Cardiac fibroblast (primary cell): ENCODE results near the gene PDCD4.

Experiments used
- DNase-seq, 2 donors: peaks; one replicate each; pipeline versions ENCODE4 v3.0.0 to v3.0.0-alpha.2; 2010; ENCODE audit warnings: low read depth in 2 of 2
- H3K4me3 ChIP-seq, 2 donors: replicated peaks in 1 of 2; 1 replicate in 1 of 2; 2 replicates in 1 of 2; pipeline ENCODE4 v1.5.1; 2011; ENCODE audit warnings: low read depth in 2 of 2, low read length in 2 of 2, mild to moderate bottlenecking in 2 of 2, moderate library complexity in 1 of 2
- TF ChIP-seq, protein P1 (sequence below): IDR thresholded peaks from one replicate; pipeline ENCODE4 v1.5.1; 2011; ENCODE audit warnings: low read depth, mild to moderate bottlenecking, low read length, inconsistent platforms

Gene PDCD4

DNA sequence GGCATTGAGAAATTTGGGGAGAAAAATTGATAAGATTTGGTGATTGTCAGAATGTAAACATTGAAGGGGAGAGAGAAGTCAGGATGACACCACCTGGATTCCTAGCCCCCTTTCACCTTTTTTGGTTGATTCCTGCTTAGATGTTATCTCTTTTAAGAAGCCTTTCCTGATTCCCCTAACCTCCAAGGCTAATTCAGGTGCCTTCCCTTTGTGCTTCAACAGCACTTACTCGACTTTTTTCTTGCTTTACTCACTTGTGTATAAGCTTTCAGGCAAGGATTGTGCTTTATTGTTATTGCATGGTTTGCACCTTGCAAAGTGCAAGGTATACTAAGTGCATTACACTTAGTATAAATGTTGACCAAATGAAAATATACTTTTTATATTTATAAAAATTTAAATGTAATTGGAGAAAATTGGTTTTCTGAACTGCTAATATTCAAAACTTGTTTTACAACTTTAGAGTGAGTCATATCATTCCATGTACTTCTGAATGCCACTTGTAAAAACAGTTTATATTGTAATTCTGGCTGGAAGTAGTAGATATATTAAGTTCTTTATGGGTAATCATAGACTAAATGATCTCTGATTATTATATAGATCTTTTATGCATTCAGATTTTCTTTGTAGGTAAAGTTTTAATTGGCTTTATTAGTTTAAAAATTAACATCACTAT lies 60.9 kb downstream of the PDCD4 start:
- no peak overlapping the region for H3K4me3 ChIP-seq
- TF ChIP-seq, protein P1, sequence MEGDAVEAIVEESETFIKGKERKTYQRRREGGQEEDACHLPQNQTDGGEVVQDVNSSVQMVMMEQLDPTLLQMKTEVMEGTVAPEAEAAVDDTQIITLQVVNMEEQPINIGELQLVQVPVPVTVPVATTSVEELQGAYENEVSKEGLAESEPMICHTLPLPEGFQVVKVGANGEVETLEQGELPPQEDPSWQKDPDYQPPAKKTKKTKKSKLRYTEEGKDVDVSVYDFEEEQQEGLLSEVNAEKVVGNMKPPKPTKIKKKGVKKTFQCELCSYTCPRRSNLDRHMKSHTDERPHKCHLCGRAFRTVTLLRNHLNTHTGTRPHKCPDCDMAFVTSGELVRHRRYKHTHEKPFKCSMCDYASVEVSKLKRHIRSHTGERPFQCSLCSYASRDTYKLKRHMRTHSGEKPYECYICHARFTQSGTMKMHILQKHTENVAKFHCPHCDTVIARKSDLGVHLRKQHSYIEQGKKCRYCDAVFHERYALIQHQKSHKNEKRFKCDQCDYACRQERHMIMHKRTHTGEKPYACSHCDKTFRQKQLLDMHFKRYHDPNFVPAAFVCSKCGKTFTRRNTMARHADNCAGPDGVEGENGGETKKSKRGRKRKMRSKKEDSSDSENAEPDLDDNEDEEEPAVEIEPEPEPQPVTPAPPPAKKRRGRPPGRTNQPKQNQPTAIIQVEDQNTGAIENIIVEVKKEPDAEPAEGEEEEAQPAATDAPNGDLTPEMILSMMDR, result no peak
- DNase-seq, result no peak

DNA sequence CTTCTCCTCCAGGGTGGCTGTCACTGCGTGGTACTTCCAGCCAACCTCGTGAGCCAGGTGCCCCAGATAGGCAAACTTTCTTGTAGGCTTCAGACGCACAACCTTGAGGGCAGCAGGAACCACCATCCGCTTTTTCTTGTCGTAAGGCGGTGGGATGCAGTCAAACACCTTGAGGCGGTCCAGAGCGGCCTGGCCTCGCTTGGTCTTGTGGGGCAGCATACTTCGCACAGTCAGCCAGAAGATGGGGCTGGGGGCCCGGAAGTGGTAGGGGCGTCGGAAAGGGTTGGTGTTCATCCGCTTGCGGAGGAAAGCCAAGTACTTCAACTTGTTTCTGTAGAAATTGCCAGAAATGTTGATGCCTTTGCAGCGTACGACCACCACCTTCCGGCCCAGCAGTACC lies 65.0 kb downstream of the PDCD4 start:
- no peak for DNase-seq
- TF ChIP-seq, protein P1, result no peak

DNA sequence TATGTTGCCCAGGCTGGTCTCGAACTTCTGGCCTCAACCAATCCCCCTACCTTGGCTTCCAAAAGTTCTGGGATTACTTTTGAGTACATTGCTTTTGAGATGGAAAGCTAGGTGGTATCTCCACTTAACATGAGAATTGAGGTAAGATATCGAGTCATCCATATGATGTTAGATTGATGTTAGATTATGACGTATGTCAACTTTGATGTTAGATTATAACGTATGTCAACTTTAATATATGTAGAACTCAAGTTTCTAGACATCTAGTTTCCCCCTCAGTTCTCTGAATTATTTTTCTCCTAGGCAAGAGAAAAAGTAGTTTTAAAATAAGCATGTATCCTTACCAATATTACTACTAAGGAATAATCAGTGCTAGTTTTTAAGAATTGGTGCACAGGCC lies 67.7 kb downstream of the PDCD4 start:
- H3K4me3 ChIP-seq, result no peak overlapping the region
- DNase-seq, result no peak
- TF ChIP-seq, protein P1, result no peak

More for the DNA sequence above, 65.0 kb downstream of the PDCD4 start:
- no peak overlapping the region for H3K4me3 ChIP-seq

DNA sequence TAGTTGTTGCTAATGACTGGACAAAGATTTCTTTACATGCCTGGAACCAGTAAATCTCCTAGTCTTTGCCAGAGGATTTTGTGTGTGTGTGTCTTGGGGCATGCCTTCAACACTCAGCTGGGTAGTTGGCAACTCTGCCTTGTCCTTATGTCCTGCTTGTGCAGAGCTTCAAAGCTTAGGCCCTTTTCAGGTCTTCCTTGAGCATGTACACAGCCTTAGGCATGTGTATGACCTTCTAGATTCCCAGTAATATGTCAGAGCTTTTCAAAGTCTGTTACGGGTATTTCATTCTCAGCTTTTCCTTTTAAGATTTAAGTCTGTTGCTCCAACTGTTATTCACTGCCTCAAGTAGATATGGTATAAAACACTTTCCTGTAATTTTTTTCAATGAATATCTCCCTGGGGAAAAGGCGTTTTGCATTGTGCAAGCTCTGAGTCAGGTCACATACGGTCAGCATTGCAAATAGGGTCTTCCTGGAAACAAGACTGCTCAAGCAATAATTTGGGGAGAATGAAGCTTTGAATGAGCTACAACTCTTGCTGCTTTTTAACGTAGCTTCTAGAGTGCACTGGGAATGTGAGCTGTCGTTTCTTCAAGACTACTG lies 73.2 kb downstream of the PDCD4 start:
- peak; percentile 93 to 95 for DNase-seq
- TF ChIP-seq, protein P1, result no peak
- no peak overlapping the region for H3K4me3 ChIP-seq

DNA sequence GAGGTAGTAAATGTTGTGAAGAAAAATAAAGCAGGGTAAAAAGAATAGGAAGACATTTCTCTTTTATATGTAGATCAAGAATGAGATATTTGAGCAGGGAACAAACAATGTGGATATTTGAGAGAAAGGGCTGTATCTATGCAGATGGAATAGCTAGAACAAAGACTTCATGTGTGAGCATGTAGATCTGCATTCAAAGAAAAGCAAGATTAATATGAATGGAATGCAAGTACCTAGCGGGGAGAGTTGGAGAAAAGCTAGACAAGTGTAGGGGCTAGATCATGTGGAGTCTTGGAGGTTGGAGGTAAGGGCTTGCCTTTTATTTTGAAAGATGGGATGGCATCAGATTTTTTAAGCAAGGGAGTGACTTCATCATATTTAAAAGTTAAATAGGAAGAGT lies 74.8 kb downstream of the PDCD4 start:
- peak in 1 of 2 donors; percentile 36 for DNase-seq

DNA sequence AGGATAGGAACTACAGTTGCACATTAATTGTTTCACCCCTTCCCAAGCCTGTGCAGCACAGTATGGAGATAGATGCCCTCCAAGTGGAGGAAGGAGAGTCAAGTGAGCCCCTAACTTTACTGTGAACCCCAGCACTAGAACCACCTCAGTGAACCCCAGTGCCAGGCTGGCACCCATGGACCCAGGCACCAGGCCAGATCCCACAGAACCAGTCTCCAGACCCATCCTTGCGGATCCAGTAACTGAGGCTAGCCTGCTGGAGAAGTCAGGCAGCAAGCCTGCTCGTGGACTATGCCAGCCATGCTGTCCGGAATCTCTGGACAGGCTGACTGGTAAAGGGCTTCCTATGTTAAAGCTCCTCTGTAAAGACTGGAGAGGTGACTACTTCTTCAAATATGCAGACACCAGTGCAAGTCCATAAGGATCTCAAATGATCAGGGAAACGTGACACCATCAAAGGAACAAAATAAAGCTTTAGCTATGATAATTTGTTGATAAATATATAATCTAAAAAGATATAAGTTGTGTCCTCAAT lies 75.4 kb downstream of the PDCD4 start:
- peak in 1 of 2 donors; percentile 30 for DNase-seq
- H3K4me3 ChIP-seq, result no peak overlapping the region
- TF ChIP-seq, protein P1, result no peak

More for the DNA sequence above, 74.8 kb downstream of the PDCD4 start:
- no peak overlapping the region for H3K4me3 ChIP-seq
- TF ChIP-seq, protein P1, result no peak
